HG02973 (cell line): ENCODE results near the gene UGT2B10.

Source experiments
- ATAC-seq: cut with Tn5 transposase; IDR thresholded peaks from one replicate; pipeline ENCODE4 v1.9.1; 2021; ENCODE audit warnings: moderate library complexity; ENCODE audit not compliant: unreplicated experiment

Gene UGT2B10

DNA sequence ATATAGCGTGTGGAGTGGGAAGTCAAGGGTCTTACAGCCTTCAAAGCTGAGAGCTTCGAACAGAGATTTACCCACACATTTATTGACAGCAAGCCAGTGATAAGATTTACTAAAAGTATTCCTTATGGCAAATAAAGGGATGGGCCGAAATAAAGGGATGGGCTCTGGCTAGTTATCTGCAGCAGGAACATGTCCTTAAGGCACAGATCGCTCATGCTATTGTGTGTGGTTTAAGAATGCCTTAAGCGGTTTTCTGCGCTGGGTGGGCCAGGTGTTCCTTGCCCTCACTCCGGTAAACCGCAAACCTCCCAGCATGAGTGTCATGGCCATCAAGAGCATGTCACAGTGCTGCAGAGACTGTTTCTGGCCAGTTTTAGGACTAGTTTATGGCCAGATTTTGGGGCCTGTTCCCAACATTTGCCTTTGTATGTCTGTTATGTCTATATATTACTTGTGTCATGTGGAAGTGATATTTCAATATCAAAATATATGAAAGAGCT, 53.5 kb downstream of the UGT2B10 start:
- no peak for ATAC-seq

DNA sequence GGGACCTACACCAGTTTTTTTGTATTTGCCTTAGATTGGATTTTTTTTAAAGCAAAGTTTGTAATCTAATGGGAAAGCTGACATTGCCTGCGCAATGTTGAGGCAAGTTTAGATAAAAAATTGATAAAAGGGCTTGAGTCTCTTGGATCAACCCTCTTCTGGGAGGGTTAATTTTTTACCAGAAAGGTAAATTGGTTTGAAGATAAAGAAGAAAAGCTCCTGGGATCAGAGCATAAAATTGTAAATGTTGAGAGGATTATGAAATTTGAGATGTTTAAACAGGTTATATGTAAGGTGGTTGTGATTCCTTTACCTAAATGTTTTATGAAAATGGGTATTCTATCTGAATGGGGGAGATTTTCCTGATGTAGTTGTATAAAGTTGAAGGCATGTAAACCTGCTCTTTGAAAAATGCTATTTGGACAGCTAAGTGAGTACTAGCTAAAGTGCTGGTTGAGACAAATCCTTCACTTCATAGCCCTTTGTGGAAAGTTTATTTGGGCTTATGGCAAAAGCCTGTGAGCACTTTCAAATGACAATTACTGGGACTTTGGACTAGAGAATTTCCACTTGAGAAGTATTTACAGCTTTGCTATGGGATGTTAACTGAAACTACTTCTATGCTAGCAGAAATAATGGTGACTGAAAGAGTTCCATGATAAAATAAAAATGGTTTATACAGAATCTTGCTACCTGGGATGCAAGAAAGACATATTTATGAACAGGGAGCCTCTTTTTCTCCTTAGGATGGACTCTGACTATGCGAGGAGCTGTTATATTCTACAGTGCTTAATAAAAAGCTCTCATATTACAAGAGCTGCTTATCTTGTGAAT, 56.2 kb downstream of the UGT2B10 start:
- no peak for ATAC-seq

DNA sequence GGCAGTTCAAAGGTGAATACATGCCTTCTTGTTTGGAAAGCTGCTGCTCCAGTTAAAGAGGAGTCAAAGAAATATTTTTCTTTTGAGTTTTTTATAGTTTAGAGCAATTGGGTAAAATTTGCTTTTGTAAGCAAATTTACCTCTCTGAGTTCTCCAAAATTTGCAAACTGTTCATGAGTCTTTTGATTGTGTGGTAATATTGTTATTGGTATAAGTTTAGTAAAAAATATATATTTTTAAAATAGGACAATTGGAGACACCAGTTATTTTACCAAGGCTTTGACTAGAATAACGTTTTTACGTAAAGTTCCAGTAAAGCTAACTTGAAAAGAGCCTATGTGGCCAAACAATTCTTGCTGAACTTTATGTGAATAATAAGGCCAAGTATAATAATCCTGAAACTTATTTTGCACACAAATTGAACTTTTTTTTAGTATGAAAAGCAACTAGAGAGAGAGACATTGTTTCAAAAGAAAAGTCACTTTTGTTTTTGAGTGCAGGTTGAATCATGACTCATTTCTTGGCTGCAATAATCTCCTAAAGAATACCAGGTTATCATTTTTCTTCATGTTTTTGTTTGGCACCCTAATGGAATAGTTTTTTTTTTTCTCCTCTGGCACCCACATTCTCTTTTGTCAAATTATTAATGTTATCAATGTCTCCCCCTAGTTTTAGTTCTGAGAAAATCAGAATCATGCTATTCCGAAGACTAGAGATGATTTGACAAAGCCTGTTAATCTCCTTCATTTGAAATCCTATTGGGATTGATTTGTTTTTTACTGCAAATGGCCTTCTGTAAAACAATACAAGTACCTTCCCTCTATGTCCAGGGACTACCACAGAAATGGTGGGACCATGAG, 57.1 kb downstream of the UGT2B10 start:
- no peak for ATAC-seq

DNA sequence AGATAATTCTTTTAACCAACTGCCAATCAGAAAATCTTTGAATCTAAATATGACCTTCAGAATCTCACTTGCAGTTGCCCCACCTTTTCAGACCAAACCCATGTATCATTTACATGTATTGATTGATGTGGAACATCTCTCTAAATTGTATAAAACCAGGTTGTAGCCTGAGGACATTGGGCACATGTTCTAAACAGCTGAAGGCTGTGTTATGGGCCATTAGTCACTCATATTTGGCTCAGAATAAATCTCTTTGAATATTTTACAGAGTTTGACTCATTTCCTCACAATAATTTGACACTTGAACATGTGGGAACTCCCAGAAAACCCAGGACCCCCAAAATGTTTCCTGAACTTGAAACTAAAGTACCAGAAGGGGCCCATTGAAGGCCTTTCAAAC, 58.7 kb downstream of the UGT2B10 start:
- ATAC-seq, result no peak

DNA sequence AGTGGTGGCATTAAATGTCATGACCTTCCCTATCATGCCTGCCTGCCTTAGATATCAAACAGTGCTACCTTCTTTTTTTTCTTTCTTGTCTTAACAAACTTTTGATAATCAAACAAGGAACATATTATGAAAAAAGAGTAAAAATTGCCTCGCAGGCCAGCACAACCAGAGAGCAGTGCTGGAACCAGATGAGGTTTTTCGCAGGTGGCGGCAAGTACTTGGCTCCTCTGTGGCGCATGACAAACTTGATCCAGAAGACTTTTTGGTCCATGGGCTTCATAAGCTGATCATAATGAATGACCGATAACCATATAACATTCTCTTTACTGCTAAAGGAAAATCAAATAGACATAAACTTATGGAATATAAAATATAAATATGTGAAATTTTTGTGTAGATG, 61.8 kb downstream of the UGT2B10 start:
- ATAC-seq, result no peak

DNA sequence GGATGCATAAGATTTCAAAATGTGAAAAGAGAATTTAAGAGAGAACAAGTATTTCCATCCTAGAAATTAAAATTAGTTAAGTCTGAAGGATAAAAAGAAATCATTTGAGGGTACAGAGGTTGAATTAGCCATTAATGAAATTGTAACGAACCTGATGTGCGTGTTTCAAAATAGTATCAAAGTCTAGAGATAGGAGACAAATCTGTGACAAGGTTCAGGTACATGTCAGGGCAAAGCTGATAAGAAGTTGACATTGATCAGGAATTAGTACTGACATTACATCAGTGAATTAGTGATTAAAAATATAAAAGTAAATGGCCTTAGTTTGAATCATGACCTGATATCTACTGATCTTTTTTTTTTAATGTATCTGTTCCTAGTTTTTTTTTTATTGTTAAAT, 62.3 kb downstream of the UGT2B10 start:
- no peak for ATAC-seq
